ENCODE measurements around the gene NT5C1B.

NT5C1B gene

DNA sequence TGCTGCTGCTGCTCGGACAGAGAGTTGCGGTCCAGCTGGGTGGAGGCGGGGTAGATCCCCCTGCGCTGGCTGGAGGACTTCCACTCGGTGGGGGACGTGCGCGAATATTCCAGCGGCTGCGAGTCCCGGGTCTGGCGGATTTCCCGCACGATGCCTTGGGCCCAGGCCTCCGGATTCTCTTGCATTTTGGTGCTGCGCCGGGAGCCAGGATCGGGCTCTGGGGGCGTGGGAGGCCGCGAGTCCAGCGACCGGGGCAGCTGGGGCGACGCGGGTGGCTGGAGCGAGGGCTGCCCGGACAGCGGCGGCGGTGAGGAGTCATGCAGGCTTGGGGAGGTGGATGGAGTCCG lies 4.8 kb downstream of the NT5C1B start:
- Histone ChIP-seq H3K4me3 (replicated peaks; ENCODE audit: insufficient read depth, low read length) (no peak overlapping the region), H3K27ac (replicated peaks) (no peak overlapping the region), H3K27me3 (ENCODE audit: insufficient read depth, poor library complexity, severe bottlenecking) (no peaks in the 10 kb centered on the region)
- DNase-seq (ENCODE audit: low read depth in 1 of 2, low spot score in 1 of 2): no peak
- TF ChIP-seq, protein P1, sequence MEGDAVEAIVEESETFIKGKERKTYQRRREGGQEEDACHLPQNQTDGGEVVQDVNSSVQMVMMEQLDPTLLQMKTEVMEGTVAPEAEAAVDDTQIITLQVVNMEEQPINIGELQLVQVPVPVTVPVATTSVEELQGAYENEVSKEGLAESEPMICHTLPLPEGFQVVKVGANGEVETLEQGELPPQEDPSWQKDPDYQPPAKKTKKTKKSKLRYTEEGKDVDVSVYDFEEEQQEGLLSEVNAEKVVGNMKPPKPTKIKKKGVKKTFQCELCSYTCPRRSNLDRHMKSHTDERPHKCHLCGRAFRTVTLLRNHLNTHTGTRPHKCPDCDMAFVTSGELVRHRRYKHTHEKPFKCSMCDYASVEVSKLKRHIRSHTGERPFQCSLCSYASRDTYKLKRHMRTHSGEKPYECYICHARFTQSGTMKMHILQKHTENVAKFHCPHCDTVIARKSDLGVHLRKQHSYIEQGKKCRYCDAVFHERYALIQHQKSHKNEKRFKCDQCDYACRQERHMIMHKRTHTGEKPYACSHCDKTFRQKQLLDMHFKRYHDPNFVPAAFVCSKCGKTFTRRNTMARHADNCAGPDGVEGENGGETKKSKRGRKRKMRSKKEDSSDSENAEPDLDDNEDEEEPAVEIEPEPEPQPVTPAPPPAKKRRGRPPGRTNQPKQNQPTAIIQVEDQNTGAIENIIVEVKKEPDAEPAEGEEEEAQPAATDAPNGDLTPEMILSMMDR (IDR thresholded peaks at IDR 0.05; ENCODE audit: insufficient read depth, low read length): no peak
- TF ChIP-seq SPI1 (IDR thresholded peaks at IDR 0.05; ENCODE audit: borderline replicate concordance, low read depth) (no peak), GABPA (IDR thresholded peaks at IDR 0.05; ENCODE audit: low read depth) (no peak), POLR2AphosphoS5 (IDR thresholded peaks at IDR 0.05; ENCODE audit: low read depth) (no peak)
- TF ChIP-seq, protein P2, sequence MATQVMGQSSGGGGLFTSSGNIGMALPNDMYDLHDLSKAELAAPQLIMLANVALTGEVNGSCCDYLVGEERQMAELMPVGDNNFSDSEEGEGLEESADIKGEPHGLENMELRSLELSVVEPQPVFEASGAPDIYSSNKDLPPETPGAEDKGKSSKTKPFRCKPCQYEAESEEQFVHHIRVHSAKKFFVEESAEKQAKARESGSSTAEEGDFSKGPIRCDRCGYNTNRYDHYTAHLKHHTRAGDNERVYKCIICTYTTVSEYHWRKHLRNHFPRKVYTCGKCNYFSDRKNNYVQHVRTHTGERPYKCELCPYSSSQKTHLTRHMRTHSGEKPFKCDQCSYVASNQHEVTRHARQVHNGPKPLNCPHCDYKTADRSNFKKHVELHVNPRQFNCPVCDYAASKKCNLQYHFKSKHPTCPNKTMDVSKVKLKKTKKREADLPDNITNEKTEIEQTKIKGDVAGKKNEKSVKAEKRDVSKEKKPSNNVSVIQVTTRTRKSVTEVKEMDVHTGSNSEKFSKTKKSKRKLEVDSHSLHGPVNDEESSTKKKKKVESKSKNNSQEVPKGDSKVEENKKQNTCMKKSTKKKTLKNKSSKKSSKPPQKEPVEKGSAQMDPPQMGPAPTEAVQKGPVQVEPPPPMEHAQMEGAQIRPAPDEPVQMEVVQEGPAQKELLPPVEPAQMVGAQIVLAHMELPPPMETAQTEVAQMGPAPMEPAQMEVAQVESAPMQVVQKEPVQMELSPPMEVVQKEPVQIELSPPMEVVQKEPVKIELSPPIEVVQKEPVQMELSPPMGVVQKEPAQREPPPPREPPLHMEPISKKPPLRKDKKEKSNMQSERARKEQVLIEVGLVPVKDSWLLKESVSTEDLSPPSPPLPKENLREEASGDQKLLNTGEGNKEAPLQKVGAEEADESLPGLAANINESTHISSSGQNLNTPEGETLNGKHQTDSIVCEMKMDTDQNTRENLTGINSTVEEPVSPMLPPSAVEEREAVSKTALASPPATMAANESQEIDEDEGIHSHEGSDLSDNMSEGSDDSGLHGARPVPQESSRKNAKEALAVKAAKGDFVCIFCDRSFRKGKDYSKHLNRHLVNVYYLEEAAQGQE (IDR thresholded peaks at IDR 0.05; ENCODE audit: insufficient replicate concordance, low read depth): no peak

DNA sequence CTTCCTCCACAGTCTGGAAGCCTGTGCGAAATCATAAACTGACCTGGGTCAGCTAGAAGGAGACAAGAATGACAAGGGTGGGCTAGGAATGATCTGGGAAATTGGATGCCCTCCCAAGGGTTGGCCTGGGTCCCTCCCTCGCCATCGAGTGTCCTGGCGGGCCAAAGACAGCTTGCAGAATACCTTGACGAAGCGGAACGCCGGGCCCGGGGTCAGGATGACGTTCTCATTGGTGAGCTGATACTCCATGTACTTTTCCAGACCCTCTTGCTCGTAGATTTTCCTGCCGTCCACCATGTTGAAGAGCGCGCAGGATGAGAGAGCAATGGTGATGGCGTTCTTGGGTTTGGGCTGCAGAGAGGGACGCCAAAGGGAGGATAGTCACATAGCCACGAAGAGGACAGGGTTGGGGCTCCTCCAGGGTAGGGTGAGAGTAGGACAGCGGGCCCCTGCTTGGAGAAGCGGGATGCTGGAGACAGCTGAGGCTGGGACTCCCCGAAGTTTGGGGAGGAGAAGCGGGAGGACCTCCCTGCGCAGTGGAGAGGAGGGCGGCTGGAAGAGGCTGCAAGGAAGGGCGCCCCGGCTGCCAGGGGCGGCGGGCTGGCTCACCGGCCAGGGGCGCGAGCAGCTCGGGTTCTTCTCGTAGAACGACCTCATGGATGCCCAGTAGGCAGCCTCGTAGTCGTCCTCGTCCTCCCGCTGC lies 5.3 kb downstream of the NT5C1B start:
- no peaks in the 10 kb centered on the region for H3K27me3 ChIP-seq (ENCODE audit: insufficient read depth, poor library complexity, severe bottlenecking)
- no peak for DNase-seq (ENCODE audit: low read depth in 1 of 2, low spot score in 1 of 2)
- TF ChIP-seq SPI1 (IDR thresholded peaks at IDR 0.05; ENCODE audit: borderline replicate concordance, low read depth): no peak
- H3K27ac ChIP-seq (replicated peaks): no peak overlapping the region
- no peak overlapping the region for H3K4me3 ChIP-seq (replicated peaks; ENCODE audit: insufficient read depth, low read length)

DNA sequence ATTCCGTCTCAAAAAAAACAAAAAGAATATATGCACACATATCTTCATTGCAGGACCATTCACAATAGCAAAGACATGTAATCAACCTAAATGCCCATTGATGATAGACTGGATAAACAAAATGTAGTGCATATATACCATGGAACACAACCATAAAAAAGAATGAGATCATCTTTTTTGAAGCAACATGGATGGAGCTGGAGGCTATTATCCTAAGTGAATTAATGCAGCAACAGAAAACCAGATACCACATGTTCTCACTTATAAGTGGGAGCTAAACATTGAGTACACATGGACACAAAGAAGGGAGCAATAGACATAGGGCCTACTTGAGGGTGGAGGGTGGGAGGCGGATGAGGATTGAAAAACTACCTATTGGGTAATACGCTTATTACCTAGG lies 8.8 kb downstream of the NT5C1B start:
- H3K4me3 ChIP-seq (replicated peaks; ENCODE audit: insufficient read depth, low read length): no peak overlapping the region
- no peak overlapping the region for H3K27ac ChIP-seq (replicated peaks)
- no peaks in the 10 kb centered on the region for H3K27me3 ChIP-seq (ENCODE audit: insufficient read depth, poor library complexity, severe bottlenecking)
- TF ChIP-seq SPI1 (IDR thresholded peaks at IDR 0.05; ENCODE audit: borderline replicate concordance, low read depth) (no peak), POLR2AphosphoS5 (IDR thresholded peaks at IDR 0.05; ENCODE audit: low read depth) (no peak), GABPA (IDR thresholded peaks at IDR 0.05; ENCODE audit: low read depth) (no peak)
- TF ChIP-seq, protein P1 (IDR thresholded peaks at IDR 0.05; ENCODE audit: insufficient read depth, low read length): no peak
- TF ChIP-seq, protein P2 (IDR thresholded peaks at IDR 0.05; ENCODE audit: insufficient replicate concordance, low read depth): no peak
- DNase-seq (ENCODE audit: low read depth in 1 of 2, low spot score in 1 of 2): no peak

DNA sequence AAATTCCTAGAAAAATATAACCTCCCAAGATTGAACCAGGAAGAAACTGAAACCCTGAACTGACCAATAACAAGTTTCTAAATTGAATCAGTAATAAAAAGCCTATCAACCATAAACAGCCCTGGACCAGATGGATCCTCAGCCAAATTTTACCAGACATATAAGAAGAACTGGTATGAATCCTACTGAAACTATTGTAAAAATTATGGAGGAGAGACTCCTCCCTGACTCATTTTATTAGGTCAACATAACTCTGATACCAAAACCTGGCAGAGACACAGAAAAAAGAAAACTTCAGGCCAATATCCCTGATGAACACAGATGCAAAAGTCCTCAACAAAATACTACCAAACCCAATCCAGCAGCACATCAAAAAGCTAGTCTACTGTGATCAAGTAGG lies 11.3 kb downstream of the NT5C1B start:
- Histone ChIP-seq H3K4me3 (replicated peaks; ENCODE audit: insufficient read depth, low read length) (no peak overlapping the region), H3K27me3 (ENCODE audit: insufficient read depth, poor library complexity, severe bottlenecking) (no peaks in the 10 kb centered on the region), H3K27ac (replicated peaks) (no peak overlapping the region)
- TF ChIP-seq SPI1 (IDR thresholded peaks at IDR 0.05; ENCODE audit: borderline replicate concordance, low read depth) (no peak), POLR2AphosphoS5 (IDR thresholded peaks at IDR 0.05; ENCODE audit: low read depth) (no peak)
- TF ChIP-seq, protein P2 (IDR thresholded peaks at IDR 0.05; ENCODE audit: insufficient replicate concordance, low read depth): no peak
- TF ChIP-seq, protein P1 (IDR thresholded peaks at IDR 0.05; ENCODE audit: insufficient read depth, low read length): no peak
- DNase-seq (ENCODE audit: low read depth in 1 of 2, low spot score in 1 of 2): no peak
